HepG2 (cell line): ENCODE measurements around the gene MTX1. TPM values are rescaled to one million over a fixed set of nuclear protein-coding genes. Genes with fewer than 3 reads are reported as not detected.

Source experiments
- ATAC-seq: fragments of 200-7000 bp; cut with Tn5 transposase; 3 replicates; pipeline ENCODE4 v1.9.1; 2020; ENCODE audit warnings: mild to moderate bottlenecking, moderate library complexity
- BruUV-seq: library from RNA; stranded (reverse); fragments of 400-500 nt; replicated peaks from 2 replicates; lab custom pipeline; 2021; lab: Mats Ljungman, UMichigan
- CTCF ChIA-PET: fragments of 300-600 bp; formaldehyde crosslinking; extraction: SDS; loops from one replicate; lab custom pipeline; 2021; ENCODE audit warnings: low total read pairs, inconsistent platforms, low intra/inter-chr PET ratio; lab: Yijun Ruan, JAX
- POLR2A ChIA-PET: fragments of 350-600 bp; sonication (Branson Sonifier 250); formaldehyde crosslinking; loops from one replicate; lab custom pipeline; 2020; ENCODE audit warnings: antibody characterized with exemption, inconsistent platforms; lab: Yijun Ruan, JAX
- DNase-seq: peaks from one replicate; pipeline ENCODE4 v3.0.0-alpha.2; 2015; ENCODE audit warnings: low spot score
- FAIRE-seq: peaks from 3 replicates; lab custom pipeline; 2011; peaks lifted over from hg19 to GRCh38; lab: Jason Lieb, UNC
- H2AFZ ChIP-seq: one replicate; pipeline ENCODE4 v1.6.1; 2011; ENCODE audit warnings: low read length, inconsistent platforms
- H3K27ac ChIP-seq: fragments of 300-600 bp; 3 replicates; pipeline ENCODE4 v1.8.0; 2011; ENCODE audit warnings: mixed run types, mild to moderate bottlenecking, mixed read lengths, low read length, inconsistent platforms; ENCODE audit not compliant: insufficient read depth; ENCODE audit errors: extremely low read length
- H3K27me3 ChIP-seq, 2 experiments: fragments of 200-600 bp in 1 of 2; 2 replicates in 1 of 2; 3 replicates in 1 of 2; pipeline versions ENCODE4 v1.6.0 to v1.8.0; 2011; ENCODE audit warnings: low read length in 2 of 2, mild to moderate bottlenecking in 2 of 2, moderate library complexity in 2 of 2, inconsistent platforms in 1 of 2; ENCODE audit not compliant: insufficient read depth in 2 of 2, control insufficient read depth in 1 of 2
- H3K36me3 ChIP-seq, 2 experiments: fragments of 200-600 bp in 1 of 2; replicated peaks in 1 of 2; 2 replicates in 1 of 2; 3 replicates in 1 of 2; pipeline versions ENCODE4 v1.5.1 to v1.8.0; 2011; ENCODE audit warnings: low read length in 2 of 2, inconsistent platforms in 1 of 2; ENCODE audit not compliant: insufficient read depth in 2 of 2, control insufficient read depth in 1 of 2
- H3K4me1 ChIP-seq: 2 replicates; pipeline ENCODE4 v1.5.1; 2012; ENCODE audit warnings: low read length, inconsistent platforms; ENCODE audit not compliant: insufficient read depth
- H3K4me2 ChIP-seq: 2 replicates; pipeline ENCODE4 v1.6.0; 2011; ENCODE audit warnings: low read depth, low read length, inconsistent platforms
- H3K4me3 ChIP-seq, 3 experiments: fragments of 200-600 bp in 1 of 3; sonication (generic), shearing (Covaris generic) in 1 of 3; replicated peaks in 1 of 3; 2 replicates each; pipeline ENCODE4 v1.5.1; 2011 to 2016; ENCODE audit warnings: low read length in 3 of 3, inconsistent platforms in 2 of 3, low read depth in 2 of 3, mild to moderate bottlenecking in 2 of 3, control low read depth in 1 of 3, mixed read lengths in 1 of 3; ENCODE audit not compliant: insufficient read depth in 1 of 3
- H3K79me2 ChIP-seq: one replicate; pipeline ENCODE4 v1.6.1; 2011; ENCODE audit warnings: low read length, inconsistent platforms; ENCODE audit not compliant: insufficient read depth
- H3K9ac ChIP-seq: 2 replicates; pipeline ENCODE4 v1.6.0; 2011; ENCODE audit warnings: mild to moderate bottlenecking, low read depth, low read length, inconsistent platforms; ENCODE audit not compliant: insufficient read depth
- H3K9me3 ChIP-seq: 2 replicates; pipeline ENCODE4 v1.5.1; 2012; ENCODE audit warnings: mild to moderate bottlenecking, low read length
- H4K20me1 ChIP-seq: 2 replicates; pipeline ENCODE4 v1.6.0; 2011; ENCODE audit warnings: inconsistent platforms, mild to moderate bottlenecking, low read length, moderate library complexity; ENCODE audit not compliant: insufficient read depth
- CAMTA2 ChIP-seq: sonication (generic); formaldehyde crosslinking; IDR thresholded peaks from 2 replicates; pipeline ENCODE4 v1.4.0; 2020; ENCODE audit warnings: mild to moderate bottlenecking, missing genetic modification reagents, borderline replicate concordance
- KDM5B ChIP-seq: sonication (generic); formaldehyde crosslinking; IDR thresholded peaks from 2 replicates; pipeline ENCODE4 v1.4.0; 2020; ENCODE audit warnings: missing genetic modification reagents, mild to moderate bottlenecking, borderline replicate concordance
- LCORL ChIP-seq, 2 experiments: fragments of 450-650 bp in 1 of 2; sonication (generic) in 1 of 2; formaldehyde crosslinking in 1 of 2; IDR thresholded peaks; 2 replicates each; pipeline versions ENCODE4 v1.5.0 to v1.6.1; 2017 to 2020; ENCODE audit warnings: antibody characterized with exemption in 1 of 2, missing genetic modification reagents in 1 of 2
- RBFOX2 ChIP-seq: fragments of 200-400 bp; formaldehyde crosslinking; IDR thresholded peaks from 2 replicates; pipeline ENCODE4 v1.6.1; 2017; ENCODE audit warnings: low read depth, mild to moderate bottlenecking, low read length
- UBTF ChIP-seq: sonication (generic); formaldehyde crosslinking; IDR thresholded peaks from 2 replicates; pipeline ENCODE4 v1.4.0; 2020; ENCODE audit warnings: mild to moderate bottlenecking, missing genetic modification reagents
- ZBTB2 ChIP-seq: sonication (generic); formaldehyde crosslinking; IDR thresholded peaks from 2 replicates; pipeline ENCODE4 v1.8.0; 2022; ENCODE audit warnings: low read depth, missing genetic modification reagents
- ZFX ChIP-seq: sonication (generic); formaldehyde crosslinking; IDR thresholded peaks from 2 replicates; pipeline ENCODE4 v1.4.0; 2020; ENCODE audit warnings: mild to moderate bottlenecking, low read depth, missing genetic modification reagents, moderate library complexity
- ZFY ChIP-seq: sonication (generic); formaldehyde crosslinking; IDR thresholded peaks from 2 replicates; pipeline ENCODE4 v1.4.0; 2020; ENCODE audit warnings: missing genetic modification reagents
- ZNF558 ChIP-seq: sonication (generic); formaldehyde crosslinking; IDR thresholded peaks from 2 replicates; pipeline ENCODE4 v1.9.0; 2022; ENCODE audit warnings: mild to moderate bottlenecking, missing genetic modification reagents, borderline replicate concordance
- WGBS: methylation state at CpG from one replicate; pipeline ENCODE4 v1.1.6; 2017; ENCODE audit warnings: low lambda C conversion rate; 5-methylcytosine and 5-hydroxymethylcytosine counted together
- in situ Hi-C: cut with HindIII; loops from 2 replicates; pipeline ENCODE4 v1.10.0; 2017; ENCODE audit warnings: low pct_unique_long_range_greater_than_20kb; ENCODE audit not compliant: extremely low pct_ligation_motif_present
- intact Hi-C: fragments of 100-400 bp; cut with micrococcal nuclease; formaldehyde crosslinking; loops from one replicate; pipeline ENCODE4 v1.10.0; 2022; ENCODE audit not compliant: unreplicated experiment
- polyA plus RNA-seq, 8 experiments: library from polyadenylated mRNA; depleted of rRNA in 3 of 8; stranded (reverse) in 7 of 8; unstranded in 1 of 8; fragments of >200 nt; fragmentation: Illumina TruSeq in 4 of 8; extraction: Trizol in 4 of 8; gene quantifications; 2 replicates each; pipeline versions ENCODE4 v1.2.1 to v1.2.3, GENCODE V29; 2011 to 2016; ENCODE audit warnings: low read depth in 4 of 8, missing spikeins in 1 of 8, mixed read lengths in 1 of 8; ENCODE audit not compliant: insufficient read depth in 1 of 8
- total RNA-seq, 5 experiments: library from RNA; depleted of rRNA; stranded (reverse); fragments of >200 nt; fragmentation: Illumina TruSeq; extraction: Trizol; gene quantifications; 2 replicates each; pipeline ENCODE4 v1.2.3, GENCODE V29; 2016; ENCODE audit warnings: low read depth in 1 of 5
- TF ChIP-seq, protein P1 (sequence below): sonication (generic); formaldehyde crosslinking; IDR thresholded peaks from 2 replicates; pipeline ENCODE4 v1.5.0; 2020; ENCODE audit warnings: mild to moderate bottlenecking, missing genetic modification reagents, borderline replicate concordance
- TF ChIP-seq, protein P2 (sequence below): sonication (generic); formaldehyde crosslinking; IDR thresholded peaks from 2 replicates; pipeline ENCODE4 v1.4.0; 2020; ENCODE audit warnings: low read depth, mild to moderate bottlenecking, missing genetic modification reagents
- TF ChIP-seq, protein P3 (sequence below): sonication (generic); formaldehyde crosslinking; IDR thresholded peaks from 2 replicates; pipeline ENCODE4 v1.5.0; 2020; ENCODE audit warnings: missing genetic modification reagents

The MTX1 gene
- total and polyA plus RNA-seq, 2 of the 13 experiments (the other 11 are each of a cell fraction or from before 2014, with no cell fraction given): 64.5 to 72.6 TPM

GRCh38 chr1:155254714-155255242, 46.3 kb downstream of the MTX1 start:
- Histone ChIP-seq H3K27me3 (no peaks in the 10 kb centered on the region), H3K4me3 (peak overlapping the region; percentile 61 to 83 (median 72)), H2AFZ (no peak overlapping the region), H3K27ac (peak overlapping the region; percentile 47), H3K4me2 (peak overlapping the region; percentile 99), H3K79me2 (peaks cover 8% of the 10 kb centered on the region), H4K20me1 (no peaks in the 10 kb centered on the region), H3K4me1 (peaks cover 45% of the 10 kb centered on the region), H3K9ac (peak overlapping the region; percentile 72), H3K36me3 (peaks cover 3 to 6% of the 10 kb centered on the region in 2 experiments; a peak in 2 of 5 replicates), H3K9me3 (no peaks in the 10 kb centered on the region)
- FAIRE-seq (no peak), ATAC-seq (peak; percentile 16), DNase-seq (no peak)
- in situ Hi-C loops: loop anchor here (10.0 kb wide), 1 partner anchor 50 kb away; the partner anchor contains the start of genes FDPS and PKLR
- WGBS: 1% methylated on average over 14 of the region's 35 CpGs
- ChIA-PET POLR2A (interaction anchor here (1.0 to 1.3 kb wide), 6 partner anchors 18 to 309 kb away, joined by 3 to 12 read pairs (median 4); partner anchors contain the start of genes CLK2, FDPS and PKLR), CTCF (interaction anchor here (0.9 kb wide), 1 partner anchor 53 kb away, joined by 3 read pairs; no protein-coding TSS in a partner anchor)
- intact Hi-C loops: loop anchor here (1.0 kb wide), 1 partner anchor 54 kb away; the partner anchor contains the start of gene FDPS
- no TSS peak for BruUV-seq
- TF ChIP-seq RBFOX2 (peak; percentile 34; the same call in 1 of the 2 replicates), KDM5B (0 out of 2 replicates have a peak, but pooled peaks have one; percentile 8), CAMTA2 (CRISPR knock-in tag) (0 out of 2 replicates have a peak, but pooled peaks have one; percentile 42), ZFY (CRISPR knock-in tag) (no peak), ZNF558 (CRISPR knock-in tag) (0 out of 2 replicates have a peak, but pooled peaks have one; percentile 15), UBTF (CRISPR knock-in tag) (peak; percentile 27; the same call in 1 of the 2 replicates), LCORL (IDR thresholded peaks at IDR 0.05) (no peak), LCORL (CRISPR knock-in tag; IDR thresholded peaks at IDR 0.05) (no peak), ZBTB2 (CRISPR knock-in tag) (no peak), ZFX (CRISPR knock-in tag) (no peak)
- TF ChIP-seq, protein P1, sequence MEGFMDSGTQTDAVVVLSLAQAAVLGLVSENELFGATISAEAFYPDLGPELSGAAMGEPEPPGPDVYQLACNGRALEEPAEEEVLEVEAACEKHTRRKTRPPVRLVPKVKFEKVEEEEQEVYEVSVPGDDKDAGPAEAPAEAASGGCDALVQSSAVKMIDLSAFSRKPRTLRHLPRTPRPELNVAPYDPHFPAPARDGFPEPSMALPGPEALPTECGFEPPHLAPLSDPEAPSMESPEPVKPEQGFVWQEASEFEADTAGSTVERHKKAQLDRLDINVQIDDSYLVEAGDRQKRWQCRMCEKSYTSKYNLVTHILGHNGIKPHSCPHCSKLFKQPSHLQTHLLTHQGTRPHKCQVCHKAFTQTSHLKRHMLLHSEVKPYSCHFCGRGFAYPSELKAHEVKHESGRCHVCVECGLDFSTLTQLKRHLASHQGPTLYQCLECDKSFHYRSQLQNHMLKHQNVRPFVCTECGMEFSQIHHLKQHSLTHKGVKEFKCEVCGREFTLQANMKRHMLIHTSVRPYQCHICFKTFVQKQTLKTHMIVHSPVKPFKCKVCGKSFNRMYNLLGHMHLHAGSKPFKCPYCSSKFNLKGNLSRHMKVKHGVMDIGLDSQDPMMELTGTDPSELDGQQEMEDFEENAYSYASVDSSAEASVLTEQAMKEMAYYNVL (CRISPR knock-in tag): 0 out of 2 replicates have a peak, but pooled peaks have one; percentile 33
- TF ChIP-seq, protein P2, sequence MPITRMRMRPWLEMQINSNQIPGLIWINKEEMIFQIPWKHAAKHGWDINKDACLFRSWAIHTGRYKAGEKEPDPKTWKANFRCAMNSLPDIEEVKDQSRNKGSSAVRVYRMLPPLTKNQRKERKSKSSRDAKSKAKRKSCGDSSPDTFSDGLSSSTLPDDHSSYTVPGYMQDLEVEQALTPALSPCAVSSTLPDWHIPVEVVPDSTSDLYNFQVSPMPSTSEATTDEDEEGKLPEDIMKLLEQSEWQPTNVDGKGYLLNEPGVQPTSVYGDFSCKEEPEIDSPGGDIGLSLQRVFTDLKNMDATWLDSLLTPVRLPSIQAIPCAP (CRISPR knock-in tag): no peak
- TF ChIP-seq, protein P3, sequence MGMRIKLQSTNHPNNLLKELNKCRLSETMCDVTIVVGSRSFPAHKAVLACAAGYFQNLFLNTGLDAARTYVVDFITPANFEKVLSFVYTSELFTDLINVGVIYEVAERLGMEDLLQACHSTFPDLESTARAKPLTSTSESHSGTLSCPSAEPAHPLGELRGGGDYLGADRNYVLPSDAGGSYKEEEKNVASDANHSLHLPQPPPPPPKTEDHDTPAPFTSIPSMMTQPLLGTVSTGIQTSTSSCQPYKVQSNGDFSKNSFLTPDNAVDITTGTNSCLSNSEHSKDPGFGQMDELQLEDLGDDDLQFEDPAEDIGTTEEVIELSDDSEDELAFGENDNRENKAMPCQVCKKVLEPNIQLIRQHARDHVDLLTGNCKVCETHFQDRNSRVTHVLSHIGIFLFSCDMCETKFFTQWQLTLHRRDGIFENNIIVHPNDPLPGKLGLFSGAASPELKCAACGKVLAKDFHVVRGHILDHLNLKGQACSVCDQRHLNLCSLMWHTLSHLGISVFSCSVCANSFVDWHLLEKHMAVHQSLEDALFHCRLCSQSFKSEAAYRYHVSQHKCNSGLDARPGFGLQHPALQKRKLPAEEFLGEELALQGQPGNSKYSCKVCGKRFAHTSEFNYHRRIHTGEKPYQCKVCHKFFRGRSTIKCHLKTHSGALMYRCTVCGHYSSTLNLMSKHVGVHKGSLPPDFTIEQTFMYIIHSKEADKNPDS (CRISPR knock-in tag): 0 out of 2 replicates have a peak, but pooled peaks have one; percentile 20
